Dedifferentiated amniotic fluid mesenchymal stem cell (primary cell): ENCODE data around the gene PRR12.
A peak's percentile ranks its signal among the peaks of the same experiment; 100 is the strongest.

ENCODE experiments used
- DNase-seq: peaks from one replicate; pipeline ENCODE4 v3.0.0-alpha.2; 2016; ENCODE audit errors: extremely low spot score

PRR12 gene, protein sequence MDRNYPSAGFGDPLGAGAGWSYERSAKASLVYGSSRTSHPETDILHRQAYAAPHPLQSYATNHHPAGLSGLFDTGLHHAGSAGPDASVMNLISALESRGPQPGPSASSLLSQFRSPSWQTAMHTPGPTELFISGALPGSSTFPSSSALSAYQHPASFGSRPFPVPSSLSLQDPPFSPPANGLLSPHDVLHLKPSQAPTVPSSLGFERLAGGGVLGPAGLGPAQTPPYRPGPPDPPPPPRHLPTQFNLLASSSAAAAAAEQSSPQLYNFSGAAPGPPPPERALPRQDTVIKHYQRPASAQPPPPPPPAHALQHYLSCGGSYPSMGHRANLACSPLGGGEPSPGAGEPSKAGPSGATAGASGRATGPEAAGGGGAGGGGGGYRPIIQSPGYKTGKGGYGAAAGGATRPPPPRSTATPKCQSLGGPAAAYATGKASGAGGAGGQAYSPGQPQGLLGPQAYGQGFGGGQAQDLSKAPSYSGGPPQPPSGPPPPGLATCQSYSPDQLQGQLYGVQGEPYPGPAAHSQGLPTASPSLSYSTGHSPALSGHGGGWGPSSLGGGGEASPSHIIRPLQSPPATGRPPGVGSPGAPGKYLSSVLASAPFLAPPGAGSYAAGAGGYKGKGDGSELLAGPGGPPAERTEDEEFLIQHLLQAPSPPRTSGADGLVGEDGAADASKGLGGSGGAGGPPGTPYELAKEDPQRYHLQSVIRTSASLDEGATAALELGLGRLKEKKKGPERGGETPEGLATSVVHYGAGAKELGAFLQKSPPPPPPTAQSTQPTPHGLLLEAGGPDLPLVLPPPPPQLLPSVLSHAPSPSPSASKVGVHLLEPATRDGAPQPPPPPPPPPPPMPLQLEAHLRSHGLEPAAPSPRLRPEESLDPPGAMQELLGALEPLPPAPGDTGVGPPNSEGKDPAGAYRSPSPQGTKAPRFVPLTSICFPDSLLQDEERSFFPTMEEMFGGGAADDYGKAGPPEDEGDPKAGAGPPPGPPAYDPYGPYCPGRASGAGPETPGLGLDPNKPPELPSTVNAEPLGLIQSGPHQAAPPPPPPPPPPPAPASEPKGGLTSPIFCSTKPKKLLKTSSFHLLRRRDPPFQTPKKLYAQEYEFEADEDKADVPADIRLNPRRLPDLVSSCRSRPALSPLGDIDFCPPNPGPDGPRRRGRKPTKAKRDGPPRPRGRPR (N-terminal part only)

DNA sequence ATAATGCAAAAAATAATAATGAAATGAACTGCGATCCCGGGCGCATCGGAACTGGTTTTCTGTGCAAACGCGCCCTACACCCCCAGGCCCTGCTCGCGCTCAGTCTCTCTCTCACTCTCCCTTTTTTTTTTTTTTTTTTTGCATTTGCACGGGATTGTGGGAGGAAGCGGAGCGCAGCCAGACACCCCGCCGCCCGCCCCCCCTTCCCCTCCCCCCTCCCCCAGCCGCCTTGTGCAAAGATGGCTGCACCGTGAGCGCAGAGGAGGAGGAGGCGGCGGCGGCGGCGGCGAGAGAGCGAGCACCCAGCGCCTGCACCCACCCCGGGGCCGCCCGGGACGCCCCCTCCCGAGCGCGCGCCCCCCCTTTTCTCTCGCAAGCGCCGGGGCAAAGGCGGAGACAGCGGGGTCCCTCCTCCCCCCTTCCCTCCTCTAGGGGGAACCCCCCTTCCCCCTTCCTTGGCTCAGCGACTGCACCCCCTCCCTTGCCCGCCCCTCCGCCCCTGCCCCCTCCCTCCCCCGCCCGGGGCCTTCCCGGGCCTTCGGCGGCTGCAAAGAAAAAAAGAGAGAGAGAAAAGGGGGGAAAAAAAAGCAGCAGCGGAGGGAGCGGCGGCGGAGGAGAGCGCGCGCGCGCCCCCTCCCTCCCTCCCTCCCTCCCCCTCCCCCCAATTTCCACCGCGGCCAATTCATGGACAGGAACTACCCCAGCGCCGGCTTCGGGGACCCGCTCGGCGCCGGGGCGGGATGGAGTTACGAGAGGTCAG, at the start of gene PRR12:
Gene PRR12 (plus strand): TSS at position 212 of the 760 bp plus-strand sequence. CDS start 473 bp downstream, at position 685.
- peak; percentile 61 for DNase-seq

DNA sequence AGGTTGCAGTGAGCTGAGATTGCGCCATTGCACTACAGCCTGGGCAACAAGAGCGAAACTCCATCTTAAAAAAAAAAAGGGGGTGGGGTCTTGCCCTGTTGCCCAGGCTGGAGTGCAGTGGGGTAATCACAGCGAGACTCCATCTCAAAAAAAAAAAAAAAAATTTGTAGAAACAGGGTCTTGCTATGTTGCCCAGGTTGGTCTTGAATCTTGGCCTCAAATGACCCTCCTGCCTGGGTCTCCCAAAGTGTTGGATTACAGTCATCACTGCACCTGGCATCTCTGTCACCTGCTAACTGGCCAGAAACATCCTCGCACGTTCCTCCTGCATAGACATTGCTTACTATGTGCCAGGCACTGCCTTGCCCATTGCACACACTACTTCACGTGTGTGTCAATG, 49.1 kb upstream of the PRR12 start:
- DNase-seq = no peak

DNA sequence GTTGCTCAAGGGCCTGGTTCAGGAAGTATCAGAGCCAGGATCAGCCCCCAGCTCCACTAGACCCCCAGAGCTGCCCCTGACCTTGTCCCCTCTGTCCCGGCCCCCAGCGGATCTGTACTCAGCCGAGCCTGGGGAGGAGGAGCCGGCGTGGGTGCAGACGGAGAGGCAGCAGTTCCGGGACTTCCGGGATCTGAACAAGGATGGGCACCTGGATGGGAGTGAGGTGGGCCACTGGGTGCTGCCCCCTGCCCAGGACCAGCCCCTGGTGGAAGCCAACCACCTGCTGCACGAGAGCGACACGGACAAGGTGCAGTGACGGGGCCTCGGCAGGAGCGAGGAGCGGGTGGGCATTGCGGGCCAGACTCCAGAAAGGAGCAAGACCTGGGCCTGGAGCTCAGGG, 48.5 kb upstream of the PRR12 start:
- no peak for DNase-seq

DNA sequence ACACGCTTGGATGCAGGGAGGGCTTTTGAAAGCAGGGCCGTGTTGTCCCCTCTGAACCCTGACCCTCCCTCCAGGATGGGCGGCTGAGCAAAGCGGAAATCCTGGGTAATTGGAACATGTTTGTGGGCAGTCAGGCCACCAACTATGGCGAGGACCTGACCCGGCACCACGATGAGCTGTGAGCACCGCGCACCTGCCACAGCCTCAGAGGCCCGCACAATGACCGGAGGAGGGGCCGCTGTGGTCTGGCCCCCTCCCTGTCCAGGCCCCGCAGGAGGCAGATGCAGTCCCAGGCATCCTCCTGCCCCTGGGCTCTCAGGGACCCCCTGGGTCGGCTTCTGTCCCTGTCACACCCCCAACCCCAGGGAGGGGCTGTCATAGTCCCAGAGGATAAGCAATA, 48.0 kb upstream of the PRR12 start:
- no peak for DNase-seq

DNA sequence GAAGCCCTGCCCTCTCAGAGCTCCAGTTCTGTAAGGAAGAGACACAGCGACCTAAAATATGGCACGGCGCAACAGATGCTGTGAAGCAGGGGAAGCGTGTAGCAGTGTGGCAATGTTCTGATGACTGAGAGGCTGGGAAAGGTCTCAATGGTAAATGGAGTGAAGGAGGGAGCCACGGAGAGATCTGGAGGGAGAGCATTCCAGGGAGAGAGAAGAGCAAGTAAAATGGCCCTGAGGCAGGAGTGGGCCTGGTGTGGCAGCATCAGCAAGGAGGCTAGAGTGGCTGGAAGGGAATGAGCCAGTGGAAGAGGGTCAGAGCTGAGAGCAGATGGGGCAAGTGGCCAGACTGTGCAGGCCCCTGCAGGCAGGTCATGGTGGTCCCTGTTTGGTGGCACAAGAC, 46.8 kb upstream of the PRR12 start:
- no peak for DNase-seq

DNA sequence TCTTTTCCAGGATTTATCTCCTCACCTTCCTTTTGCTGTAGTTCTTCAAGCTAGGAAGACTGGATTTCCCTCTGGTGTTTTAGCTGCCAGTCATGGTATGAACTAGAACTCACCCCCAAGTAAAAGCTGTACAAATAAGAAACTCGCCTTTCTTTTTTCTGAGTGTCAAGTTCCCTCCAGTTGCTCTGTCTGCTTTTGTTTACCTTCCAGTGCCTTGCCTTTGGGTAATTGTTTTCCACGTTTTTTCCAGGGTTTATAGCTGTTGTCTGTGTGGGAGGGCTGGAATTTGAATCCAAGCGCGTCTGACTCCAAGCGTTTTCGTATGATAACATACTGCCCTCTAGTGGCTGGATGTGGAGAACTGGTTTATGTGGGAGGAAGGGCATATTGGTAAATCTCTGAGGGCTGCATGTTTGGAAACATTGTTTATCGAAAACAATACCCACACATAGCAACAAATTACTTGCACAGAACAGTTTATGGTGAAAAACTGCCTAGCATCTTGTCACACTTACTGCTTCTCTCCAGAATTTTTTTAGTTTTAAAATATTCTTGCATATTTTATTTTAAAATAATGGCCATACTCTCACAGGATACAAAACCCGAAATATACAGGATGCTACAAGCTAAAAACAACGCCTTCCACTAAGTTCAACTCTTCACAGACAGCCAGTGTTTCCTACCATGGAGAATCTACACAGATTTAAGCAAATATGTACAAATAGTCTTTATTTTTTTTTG, 44.0 kb upstream of the PRR12 start:
- DNase-seq = peak; percentile 98

DNA sequence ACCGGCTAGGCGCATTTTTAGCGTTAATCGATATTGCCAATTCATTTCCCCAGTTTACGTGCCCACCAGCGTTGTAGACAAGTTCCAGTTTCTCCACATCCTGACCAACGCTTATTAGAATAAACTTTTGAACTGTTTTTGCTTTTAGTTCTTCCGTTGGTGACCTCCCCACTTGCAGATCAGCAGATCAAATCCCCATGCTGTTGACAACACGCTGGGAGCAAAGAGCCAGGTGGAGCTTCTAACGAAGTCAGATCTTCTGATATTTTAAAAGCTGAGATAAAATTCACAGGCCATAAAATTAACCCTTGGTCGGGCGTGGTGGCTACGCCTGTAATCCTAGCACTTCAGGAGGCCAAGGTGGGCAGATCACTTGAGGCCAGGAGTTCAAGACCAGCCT, 41.9 kb upstream of the PRR12 start:
- DNase-seq = no peak

DNA sequence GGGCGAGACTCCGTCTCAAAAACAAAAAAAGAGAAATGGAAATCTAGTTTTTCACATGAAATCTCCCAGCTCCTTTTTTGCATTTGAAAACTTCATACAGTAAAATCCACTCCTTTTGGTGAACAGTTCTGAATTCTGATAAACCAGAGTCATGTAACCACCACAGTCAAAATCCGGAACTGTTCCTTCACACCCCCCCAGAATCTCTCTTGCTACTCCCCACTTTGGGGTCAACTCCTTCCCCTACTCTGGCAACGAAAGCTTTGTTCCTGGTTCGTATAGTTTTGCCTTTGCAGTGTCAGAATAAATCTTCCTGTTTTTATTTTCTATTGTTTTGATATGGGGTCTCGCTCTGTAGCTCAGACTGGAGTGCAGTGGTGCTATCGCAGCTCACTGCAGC, 39.5 kb upstream of the PRR12 start:
- no peak for DNase-seq

DNA sequence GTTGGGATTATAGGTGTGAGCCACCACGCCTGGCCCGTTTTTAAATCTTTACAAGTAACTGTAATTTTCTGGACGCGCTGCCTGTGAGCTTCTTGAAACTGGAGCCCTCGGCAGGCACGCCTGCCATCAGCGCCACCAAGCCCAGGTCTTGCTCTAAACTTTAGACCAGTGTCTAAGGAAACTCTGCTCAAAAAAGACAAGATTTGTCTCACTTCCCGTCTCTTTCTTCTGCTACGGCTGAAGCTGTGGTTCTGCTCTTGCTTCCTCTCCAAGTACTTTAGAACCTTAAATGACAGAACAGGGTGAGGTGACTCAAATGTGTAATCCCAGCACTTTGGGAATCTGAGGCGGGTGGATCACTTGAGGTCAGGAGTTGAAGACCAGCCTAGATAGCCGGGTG, 38.2 kb upstream of the PRR12 start:
- DNase-seq = no peak

DNA sequence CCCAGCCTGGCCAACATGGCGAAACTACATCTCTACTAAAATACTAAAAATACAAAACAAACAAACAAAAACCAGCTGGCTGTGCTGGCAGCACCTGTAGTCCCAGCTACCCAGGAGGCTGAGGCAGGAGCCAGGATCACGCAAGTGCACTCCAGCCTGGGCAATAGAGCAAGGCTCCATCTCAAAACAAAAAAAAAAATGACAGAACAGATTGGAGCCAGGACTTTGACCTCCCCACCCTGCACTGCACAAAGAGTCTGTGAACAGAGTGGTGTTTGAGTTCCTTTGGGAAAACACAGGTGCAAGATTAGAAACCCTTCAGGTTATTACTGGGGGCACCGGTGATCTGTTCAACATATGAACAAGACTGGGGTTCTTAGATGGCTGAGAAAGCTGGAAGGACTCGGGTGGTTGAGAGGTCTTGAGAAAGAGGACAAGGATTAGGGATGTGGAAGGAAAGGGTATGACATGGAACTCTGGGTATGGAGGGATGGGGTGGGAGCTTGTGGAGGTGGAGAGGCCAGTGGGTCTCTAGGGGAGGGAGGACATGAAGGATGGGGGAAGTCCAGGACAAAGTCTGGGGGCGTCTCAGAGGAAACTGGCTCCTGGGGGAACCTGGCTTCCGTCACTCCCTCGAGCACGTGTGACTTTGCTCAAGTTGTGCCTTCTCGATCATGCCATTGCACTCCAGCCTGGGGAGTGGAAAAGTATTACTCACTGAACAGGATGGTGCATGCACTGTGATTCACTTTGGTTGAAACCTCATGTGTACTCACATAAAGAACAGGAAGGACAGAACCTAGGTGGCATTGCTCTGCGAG, 37.3 kb upstream of the PRR12 start:
- no peak for DNase-seq

DNA sequence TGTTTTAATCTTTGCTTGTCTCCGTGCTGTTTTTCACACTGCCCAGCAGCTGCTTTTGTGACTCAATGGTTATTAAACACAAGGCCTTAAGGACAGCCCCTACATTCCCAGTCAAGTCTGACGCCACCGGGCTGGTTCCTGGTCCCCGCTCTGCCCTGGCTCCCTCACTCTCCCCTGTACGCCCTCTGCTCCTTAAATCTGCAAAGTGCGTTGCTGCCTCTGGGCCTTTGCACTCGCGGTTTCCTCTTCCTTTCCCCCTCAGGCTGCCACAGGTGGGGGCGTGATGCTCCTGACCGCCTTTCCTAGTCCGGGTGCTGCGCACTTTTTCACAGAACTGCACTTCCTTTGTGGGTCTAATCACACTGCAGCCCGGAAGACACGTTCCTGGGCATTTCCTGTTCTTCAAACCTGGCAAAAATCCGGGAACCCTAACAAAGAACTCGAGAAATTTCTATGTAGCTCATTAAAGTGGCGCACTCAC, 36.2 kb upstream of the PRR12 start:
- no peak for DNase-seq

DNA sequence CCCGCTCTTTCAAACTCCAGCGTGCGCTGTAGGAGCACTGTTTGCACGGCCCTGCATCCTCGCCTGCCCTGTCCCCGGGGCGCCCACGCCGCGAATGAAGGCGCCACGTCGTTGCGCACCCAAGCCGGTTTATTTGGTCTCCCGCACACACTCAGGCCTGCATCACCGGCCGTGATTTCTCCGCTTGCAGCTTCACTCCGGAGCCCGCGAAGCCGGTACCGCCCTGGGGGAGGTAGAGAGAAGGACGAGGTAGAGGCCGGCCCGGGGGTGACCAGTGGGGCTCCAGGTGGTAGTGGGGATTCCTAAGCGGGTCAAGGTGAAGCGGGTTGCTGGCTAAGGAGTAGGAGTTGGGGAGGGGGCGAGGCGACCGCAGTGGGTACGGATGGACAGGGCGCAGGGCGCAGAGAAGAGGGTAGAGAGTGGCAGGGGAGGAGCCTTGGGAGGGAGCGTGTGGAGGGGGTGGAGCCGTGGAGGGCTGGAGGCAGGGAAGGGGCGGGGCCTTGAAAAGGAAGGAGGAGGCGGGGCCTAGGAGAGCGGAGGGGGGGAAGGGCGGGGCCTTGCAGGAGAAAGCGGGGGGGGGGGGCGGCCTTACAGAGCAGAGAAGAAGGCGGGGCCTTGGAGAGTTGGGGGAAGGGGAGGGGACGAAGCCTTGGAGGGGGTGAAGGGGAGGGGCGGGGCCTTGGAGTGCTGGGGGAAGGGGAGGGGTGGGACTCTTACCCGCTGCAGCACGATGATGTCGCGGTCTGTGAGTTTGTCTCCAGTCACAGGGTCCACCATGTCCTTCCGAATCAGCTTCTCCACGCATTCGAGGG, 35.2 kb upstream of the PRR12 start:
- DNase-seq = no peak

DNA sequence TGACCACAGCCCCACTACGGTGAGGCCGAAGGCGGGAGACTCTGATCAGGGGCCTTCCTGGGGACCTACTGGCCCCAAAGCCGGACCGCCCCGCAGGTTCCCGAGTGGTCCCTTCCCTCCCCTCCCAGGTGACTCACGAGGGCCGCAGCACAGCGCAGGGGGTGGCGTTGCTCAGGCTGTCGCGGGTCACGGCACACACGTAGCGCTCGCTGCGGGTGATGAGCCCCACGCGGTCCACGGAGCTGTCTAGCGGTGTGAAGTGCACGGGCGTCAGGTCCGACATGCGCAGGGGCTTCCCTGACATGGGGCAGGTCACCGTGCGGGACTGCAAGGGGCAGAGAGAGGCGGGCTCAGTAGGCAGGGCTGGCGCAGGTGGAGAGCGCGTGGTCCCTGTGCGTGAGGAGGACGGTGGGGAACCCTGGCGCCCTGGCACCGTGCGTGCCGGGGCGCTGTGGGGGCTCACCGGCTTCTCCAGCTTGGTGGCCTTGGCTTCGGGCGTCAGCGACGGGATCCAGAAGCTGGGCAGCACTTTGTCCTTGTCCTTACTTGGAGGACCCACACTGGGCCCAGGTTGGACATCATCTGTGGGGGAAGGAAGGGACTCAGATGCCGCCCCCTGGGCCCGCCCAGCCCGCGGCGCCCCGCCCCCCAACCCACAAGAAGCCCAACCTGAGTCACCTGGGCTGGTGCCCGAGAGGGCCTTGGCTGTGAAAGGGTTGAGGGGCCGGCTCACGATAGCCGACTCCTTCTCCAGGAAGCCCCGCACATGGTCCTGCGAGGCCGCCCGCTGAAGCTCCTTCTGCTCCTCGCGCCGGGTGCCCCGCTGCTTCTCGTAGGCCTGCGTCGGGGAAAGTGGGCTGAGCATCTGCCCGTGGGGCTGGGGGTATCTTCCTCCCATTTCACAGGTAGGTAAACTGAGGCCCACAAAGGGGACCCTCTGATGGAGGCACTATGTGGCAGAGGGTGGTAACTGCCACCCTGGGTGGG, 34.3 kb upstream of the PRR12 start:
- DNase-seq = no peak

DNA sequence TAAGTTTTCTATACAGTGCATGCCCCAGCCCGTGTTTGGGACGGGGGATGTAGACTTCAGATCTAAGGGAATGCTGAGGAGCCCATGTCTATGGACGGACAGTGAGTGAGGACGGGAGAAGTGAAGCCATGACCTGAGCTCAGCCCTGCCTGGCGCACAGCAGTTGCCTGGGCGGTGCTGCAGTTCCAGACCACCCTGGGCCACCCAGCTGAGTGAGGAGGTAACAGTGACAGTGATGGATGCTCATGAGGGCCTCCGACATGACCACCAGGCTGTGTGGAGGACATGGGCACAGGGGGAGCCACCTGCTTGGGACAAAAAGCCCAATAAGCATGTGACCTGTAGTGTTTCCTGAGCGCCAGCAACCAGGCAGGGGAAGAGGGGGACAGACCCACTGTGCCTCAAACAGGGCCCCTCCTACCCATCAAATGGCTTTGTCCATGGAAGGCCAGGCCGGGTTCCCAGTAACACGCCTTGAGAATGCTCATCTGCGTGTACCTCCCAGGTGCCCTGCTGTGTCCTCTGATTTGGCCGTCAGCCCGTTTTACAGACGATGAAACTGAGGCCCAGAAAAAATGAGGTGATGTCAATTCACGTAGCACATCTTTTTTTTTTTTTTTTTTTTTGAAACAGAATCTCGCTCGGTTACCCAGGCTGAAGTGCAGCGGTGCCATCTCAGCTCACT, 33.2 kb upstream of the PRR12 start:
- no peak for DNase-seq

DNA sequence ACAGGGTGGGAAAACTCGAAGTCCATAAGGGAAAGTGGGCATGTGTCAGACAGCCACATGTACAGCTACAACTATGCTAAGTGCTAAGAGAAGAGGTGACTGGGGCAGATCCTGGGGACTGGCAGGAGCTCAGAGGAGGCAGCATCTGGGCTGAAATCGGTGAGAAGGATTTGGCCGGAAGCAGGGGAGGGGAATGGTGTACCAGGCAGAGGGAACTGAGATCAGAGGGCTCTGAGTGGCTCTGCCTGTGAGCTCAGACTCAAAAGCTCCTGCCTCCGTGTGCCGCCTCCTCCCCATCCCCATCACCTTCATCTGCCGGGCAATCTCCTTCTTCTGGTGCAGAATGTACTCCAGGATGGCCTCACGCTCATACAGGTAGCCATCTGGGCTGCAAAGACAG, 32.4 kb upstream of the PRR12 start:
- no peak for DNase-seq

DNA sequence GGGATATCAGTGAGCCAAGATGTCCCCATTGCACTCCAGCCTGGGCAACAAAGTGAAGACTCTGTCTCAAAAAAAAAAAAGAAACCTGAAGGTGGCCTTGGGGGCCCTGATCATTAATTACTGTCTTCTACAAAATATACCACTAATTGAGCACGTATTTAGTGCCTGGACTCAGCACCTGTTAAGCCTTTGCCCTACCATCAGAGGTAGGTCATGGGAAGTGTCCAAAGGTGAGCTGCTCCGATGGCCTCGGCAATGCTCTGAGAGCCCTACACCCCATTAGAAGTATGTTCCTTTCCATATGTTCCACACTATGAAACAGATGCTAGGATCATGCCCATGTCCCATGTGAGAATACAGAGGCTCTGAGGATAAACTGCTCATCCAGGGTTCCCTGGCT, 31.5 kb upstream of the PRR12 start:
- DNase-seq = no peak

DNA sequence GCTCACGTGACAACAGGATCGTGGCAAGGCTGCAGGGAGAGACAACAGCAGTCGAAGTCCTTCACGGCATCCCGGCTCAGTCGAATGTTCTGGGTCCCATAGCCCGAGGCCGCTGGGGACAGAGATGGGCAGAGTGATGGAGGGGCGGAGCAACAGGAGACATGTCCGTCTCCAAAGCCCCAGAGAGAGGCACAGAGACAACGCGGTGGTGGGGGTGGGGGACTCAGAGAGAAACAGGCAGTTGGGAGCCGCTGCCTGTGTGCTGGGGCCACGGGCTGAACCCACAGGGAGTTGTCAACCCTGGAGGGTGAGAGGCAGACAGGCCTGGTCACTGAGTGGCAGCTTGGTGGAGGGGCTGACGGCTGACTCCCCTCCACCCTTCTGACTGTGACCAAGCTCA, 31.1 kb upstream of the PRR12 start:
- DNase-seq = no peak
